8988T (cell line): ENCODE data around the gene SNRK.

ENCODE experiments used
- DNase-seq: peaks from one replicate; pipeline ENCODE4 v3.0.0; 2011

SNRK gene

DNA sequence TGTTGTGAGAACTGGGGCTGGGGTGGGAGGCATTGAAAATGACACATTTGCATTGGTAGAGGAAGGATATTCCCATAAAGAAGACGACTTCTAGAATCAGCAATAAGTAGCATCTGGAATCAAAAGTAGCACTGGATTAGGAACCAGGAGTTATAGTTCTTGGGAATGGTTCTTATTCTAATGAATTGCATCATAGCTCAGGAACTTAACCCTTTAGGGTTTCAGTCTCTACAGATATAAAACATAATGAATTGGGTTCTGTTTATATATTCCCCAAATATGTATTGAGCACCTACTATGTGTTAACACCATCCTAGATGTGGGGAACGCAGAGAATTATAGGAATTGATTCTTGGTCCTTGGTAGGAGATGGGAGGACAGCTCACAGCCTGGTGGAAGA, 16.3 kb upstream of the SNRK start:
- no peak for DNase-seq

DNA sequence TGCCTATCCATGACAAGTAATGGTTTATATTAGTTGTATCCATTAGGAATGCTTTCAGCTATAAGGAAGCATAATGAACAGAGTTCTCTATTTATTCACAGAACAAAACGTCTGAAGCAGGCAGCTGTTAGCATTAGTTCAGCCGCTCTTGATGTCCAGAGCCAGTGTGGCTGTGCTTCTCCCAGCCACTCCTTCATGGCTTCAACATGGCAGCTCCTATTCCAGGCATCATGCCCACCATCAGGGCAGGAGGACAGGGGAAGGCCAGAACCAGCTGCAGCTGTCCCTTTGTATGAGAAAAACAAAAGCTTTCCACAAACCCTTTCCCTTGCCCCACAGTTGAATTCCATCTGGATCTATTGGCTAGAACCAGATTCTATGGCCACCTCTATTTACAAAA, 12.9 kb upstream of the SNRK start:
- no peak for DNase-seq

DNA sequence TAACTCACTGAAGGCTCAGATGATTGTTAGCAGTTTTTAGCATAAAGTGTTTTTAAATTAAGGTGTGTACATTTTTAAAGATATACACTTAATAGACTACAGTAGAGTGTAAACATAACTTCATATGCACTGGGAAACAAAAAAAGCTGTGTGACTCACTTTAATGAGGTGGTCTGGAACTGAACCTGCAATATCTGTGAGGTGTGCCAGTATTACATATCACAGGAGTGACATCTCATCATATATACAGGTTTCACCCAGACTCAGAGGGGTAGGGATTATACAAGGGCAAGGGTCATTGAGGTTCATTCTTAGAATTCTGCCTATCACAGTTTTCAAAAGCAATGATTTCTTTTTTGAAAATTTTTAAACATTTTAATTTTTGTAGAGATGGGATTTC, 7.3 kb upstream of the SNRK start:
- no peak for DNase-seq

DNA sequence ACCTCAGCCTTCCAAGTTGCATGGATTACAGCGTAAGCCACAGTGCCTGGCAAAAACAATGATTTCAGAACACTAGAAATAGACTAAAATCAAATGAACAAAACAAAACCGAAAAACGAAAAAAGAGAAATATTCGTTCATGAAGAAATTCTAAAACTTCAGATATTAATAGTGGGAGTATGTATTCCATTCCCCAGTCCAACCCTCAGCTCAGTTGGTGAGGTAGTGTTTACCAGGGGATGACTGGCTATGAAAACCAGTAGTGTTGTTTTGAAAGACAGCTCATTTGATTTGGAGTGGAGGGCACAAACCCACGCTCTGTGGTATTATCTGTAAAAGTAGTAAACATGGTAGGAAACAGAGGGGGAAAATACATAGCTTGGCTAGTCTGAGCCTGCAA, 6.8 kb upstream of the SNRK start:
- DNase-seq = no peak

DNA sequence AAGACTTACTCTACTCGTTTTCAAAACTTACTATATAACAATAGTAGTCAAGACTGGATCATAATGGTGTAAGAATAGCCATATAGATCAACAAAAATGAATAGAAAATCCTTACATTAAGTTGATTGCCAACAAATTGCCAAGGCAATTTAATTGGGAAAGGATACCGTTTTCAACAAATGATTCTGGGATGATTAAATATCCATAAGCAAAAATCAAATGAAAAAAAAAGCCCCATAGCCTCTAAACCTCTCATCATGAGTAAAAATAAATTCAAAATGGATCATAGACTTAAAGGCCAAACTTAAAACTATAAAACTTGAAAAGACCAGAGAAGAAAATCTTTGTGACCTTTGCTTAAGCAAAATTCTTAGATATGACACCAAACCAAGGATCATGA, 5.3 kb upstream of the SNRK start:
- DNase-seq = no peak

DNA sequence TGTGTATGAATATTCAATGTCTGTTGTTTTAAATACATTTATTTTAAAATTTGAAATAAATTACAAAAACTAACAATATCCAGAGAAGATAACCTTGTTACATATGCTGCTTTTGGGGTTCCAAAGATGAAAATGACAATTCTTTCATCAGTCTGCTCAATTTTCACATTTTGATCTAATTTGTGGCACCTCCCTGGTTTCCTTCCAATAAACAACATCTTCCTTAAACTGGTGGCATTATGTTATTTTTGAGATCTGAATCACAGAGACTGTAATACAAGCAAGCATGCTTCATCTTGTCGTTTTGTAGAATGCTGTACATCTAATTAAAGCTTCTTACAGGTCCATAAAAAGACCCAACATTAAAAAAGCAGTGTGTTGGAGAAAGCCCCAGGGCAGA, 2.2 kb upstream of the SNRK start:
- DNase-seq = no peak

DNA sequence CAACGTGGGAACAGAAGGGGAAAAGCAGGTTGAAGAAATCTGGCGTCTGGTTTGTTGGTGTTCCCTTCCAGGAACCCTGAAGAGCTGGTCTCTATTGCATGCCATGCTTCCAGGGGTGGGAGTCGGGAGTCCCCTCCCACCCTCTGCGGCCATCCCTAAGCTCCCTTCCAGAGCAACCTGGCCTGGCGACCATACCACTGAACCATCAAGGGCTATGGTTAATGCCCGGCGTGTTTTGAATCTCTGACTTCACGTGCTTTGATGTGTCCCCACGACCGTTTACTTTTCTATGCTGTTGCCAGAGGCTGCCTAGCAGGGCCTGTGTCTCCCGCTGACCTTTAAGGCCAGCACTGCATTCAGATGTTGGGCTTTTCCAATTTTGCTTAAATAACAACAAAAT, 696 bp upstream of the SNRK start:
- DNase-seq = no peak

DNA sequence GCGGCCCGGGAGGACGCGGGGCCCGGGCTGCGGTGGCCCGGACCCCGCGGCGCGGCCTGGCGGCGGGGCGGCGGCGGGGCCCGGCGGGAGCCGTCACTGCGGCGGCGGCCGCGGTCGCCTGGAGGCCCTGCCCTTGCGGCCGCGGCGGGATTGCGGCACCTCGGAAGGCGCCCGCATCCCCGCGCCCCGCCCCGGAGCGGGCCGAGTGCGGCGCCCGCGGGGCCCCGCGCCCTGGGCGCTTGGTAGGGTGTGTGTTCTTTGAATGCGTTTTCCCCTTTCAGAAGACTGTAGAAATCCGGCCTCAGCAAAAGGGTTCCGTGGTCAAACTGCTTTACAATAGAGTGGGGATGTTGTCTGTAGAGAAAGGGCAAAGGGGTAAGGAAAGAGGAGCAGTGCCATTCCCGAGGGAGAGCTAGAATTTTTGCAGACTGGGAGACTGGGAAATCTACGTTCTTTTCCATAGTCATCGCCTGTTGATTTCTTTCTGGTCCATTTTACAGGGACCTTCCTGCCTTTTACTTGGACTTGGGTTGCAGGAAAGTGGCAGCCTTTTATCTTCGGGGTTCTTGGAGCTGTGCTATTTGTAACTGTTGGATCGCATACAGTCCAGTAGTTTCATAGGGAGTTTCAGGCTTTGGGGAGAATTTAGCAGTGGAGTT, 630 bp downstream of the SNRK start:
- no peak for DNase-seq

DNA sequence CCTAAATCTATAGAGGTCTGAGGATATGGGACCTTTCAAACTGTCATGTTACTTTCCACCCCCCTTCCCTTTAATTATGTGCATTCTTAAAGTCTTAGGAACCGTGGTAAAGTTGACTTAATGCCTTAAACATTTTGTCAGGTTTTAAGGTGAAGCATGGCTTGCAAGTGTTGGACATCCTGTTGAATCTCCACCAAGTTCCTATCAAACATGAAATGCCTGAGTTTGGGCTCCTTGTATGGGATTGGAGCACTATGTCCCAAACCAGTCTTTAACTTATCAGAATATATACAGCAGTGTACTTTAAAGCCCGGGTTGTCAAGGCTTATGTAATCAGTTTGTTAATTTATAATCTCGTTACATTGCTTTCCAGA, 1.1 kb downstream of the SNRK start:
- no peak for DNase-seq

DNA sequence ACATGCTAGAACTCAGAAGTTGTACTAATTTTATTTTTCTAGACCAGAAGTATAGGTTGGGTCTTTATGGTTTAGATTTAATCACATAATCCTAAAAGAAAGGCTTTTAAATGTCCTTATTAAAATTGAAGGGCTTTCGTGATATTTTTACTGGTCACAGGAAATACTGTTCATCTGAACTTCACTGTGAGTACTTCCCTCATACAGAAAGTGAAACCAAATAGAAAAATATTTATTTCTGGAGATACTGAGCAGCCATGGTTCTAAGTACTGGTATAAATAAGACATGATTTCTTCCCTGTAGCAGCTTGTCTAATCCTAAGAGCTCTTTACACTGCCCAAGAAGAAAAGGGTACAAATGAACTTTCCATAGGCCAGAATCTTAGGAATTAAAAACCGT, 2.0 kb downstream of the SNRK start:
- no peak for DNase-seq

DNA sequence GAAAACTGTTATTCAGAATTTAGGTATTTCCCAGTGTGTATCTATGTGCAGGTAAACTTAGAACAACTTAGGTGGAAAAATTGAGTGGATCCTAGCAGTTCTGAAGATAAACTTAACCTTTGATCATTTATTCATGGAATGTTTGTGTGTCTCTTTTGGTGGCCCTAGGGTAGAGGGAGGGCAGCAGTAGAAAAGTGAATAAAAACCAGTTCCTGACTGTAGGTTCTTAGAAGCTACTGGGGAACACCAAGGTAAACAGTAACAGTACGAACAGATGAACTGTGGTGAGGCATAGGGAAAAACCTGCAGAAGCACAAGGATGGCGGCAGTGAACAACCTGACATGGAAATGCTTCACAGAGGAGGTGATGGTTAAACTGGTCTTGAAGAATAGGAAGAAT, 2.5 kb downstream of the SNRK start:
- DNase-seq = no peak

DNA sequence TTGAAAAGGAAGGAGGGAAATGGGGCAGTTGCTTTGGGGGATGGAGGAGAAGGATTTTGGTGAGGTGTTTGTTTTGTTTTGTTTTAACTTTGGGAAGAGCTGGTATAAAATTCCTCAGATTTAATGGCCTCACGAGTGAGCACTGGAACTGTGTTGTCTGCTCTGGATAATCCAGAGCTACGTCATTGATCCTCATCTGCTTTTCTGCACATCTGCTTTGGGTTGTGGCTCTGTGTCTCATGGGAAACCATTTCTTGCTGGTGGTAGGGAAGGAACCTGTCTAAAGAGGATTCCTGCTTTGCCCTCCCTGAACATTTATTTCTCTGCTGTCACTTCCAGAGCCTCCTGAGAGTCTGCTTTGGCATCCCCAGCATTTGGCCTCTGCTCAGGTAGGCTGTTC, 3.1 kb downstream of the SNRK start:
- DNase-seq = no peak

DNA sequence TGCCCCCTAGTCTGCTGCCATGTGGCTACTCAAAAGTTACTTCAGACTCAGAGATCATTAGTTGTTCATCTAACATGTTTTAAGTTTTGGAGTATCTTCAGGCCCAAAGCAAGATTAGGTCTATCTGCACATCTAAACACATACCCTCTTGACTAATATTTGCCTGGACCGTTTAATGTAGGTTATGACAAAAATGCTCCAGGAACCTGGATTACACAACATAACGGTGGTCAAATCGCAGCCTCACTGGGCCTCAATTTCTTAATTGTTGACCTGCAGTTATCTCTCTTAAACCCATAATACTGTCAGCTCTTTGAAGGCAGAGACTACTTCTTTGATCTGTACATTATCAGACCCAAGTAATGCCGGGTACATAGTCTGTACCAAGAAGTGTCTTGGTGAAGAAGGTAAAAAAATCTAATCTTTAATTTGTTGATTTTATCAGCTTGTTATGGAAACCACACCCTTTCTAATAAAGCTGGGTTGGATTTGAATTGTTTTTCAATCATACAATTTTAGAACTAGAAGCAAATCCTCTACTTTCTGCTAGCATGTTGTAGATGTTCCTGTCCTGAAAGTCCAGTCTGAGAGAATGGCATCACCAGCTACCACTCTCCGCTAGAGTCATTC, 3.6 kb downstream of the SNRK start:
- DNase-seq = no peak

DNA sequence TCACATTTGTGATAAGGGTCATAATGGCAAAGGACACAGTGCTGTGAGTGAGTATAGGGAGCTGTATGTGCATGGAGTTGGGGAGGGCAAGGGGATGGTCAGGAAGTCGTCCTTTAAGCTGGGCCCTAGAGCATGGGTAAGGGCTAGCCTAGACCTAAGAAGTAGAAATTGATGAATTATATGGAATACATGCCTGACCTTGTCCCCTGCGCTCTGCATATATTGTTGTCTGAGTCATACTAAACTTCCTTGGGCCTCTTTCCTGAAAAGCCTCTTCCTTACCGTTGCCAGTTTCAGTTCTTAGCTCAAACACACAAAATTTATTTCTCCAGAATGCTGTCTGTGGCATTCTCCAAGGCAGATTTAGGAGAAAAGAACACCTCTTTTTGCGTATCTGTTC, 4.6 kb downstream of the SNRK start:
- no peak for DNase-seq

DNA sequence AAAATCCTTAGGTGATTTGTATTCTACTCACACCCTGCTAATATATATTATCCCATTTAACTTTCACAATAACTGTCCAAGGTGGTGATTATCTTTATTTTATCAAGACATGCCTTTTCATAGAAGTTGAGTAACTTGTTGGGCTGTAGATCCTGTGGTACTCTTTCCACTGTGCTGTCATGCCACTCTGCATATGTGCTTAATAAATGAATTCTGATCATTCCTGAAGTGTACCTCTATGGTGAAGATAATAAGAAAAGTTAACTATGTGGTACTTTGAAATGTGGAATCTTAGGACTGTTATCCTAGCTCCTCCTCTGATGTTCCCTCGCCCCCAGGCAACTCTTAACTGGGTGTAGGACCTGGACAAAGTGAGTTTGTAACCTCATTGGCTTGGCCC, 5.2 kb downstream of the SNRK start:
- DNase-seq = no peak

DNA sequence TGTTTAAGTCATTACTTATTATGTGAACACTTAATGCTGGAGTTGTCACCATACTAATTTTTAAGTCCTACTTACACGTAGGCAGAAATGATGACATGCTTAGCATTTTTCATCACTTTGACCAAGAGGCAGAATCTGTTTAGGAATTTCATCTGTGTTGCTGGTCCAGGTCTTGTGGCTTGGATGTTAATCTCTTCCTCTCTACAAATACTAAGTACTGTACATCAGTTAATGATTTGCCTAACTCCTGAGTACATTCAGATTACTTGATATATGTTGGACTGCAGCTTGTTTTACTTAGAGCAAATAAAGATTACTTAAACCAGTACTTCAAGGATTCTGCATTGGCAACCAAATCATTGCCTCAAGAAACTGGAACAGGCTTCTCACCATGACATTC, 8.6 kb downstream of the SNRK start:
- no peak for DNase-seq

DNA sequence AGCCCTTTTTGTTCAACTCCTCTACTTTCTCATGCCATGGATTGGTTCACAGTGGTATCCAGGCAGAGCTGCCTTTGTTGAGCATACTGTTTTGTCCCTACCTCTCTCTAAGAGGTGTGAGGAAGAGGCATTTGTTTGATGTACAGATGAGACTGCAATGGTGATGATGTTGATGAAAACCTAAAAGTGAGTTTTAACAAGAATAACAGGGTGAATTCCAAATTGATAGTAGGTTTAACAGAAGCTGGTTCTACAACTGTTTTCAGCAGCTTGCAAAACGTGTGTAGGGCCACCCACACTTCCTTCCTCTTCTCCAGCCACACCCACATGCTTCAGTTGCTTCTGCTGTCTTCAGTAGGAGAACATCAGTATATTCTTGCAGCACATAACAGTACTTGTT, 10.2 kb downstream of the SNRK start:
- no peak for DNase-seq

DNA sequence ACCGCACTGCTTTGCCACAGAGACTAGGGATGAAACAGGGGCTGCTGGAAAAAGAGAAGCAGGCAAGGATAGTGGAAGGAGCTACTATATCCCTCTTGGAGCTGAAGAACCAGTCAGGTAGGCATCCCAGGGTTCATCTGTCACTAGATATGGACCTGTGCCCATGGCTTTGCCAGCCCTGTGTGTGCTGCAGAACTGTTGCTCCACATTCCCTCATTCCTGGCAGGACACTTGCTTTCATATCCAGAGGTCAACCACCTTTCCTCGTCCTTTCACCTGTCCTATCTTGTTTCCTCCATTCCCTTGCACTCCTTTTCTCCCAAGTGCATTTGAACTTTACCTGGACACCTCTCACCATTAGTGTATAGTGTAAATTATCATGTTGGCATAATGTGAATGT, 12.0 kb downstream of the SNRK start:
- no peak for DNase-seq

DNA sequence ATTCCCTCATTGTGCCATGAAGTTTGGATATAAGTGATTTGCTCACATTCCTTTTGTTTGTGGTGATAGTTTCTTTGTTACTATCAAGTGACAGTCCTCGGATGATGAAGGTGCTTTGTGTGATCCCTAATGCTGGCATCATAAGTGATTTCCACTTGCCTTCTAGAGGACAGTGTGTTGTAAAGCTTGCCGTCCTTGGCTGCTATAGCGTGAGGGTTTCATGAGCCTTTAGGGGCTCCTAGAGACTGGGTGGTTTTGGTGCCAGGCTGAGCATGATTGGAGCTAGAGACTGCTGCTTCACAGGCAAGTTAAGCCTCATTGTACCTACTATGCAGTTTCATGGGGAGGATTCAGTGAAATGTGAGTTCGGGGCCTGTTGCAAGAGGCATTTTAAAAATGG, 12.4 kb downstream of the SNRK start:
- DNase-seq = no peak

DNA sequence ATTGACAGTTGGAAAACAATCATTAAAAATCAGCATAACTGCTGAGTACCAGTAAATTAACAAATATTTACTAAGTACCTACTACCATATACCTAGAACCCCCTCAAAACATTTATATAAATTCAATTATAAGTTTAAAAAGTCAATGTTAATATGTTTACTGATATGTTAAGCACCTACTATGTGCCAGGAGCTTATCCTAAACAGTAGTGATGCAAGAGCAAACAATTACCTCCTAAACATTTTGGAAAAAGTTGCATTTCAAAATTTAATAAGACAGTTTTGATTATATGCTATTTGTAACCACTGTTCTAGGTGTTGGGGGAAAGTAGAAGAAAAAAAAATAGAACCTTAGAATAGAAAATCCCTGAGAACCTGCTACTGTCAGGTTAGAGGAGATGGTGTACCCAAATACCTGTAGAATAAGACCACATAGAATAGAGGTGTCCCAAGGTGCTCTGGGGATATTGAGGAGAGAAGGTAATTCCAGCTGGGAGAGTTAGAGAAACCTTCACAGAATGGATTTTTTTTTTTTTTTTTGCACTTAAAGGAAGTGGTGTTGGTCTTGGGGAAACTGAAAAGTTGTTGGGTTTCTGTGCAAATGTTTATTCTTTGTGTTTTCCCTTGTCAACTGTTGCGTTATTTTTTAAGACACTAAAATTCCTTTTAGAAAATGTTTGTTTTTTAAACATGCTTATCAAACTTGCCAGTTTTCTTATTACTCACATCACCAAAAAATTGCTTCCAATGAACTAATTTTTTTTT, 16.0 kb downstream of the SNRK start:
- DNase-seq = no peak

DNA sequence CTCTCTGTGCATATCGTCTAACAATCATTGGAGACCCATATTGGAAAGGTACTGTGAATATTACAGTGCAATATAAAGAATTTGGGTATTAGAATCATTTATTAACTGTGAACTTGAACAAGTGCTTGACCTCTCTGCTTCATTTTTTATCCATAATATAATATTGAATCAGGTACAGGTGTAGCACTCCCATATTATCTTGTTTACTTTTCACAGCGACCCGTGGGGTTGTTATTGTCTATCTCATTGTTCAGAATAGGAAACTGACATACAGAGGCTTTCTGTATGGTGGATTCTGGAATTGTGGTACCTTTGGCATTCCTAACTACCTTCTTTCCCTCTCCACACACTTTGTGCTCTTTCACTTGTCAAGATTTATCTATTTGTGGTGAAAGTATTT, 17.8 kb downstream of the SNRK start:
- no peak for DNase-seq

DNA sequence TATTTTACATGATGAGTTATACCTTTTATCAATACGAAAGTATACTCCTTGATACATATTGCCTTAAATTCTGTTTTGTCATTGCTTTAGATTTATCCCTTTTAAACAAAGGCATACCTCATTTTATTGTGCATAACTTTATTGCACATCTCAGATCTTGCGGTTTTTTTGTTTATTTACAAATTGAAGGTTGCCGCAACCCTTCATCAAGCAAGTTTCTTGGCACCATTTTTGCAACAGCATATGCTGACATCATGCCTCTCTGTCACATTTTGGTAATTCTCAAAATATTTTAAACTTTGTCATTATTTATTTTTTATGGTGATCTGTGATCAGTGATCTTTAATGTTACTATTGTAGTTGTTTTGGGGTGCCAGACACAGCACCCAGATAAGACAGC, 20.9 kb downstream of the SNRK start:
- DNase-seq = no peak

DNA sequence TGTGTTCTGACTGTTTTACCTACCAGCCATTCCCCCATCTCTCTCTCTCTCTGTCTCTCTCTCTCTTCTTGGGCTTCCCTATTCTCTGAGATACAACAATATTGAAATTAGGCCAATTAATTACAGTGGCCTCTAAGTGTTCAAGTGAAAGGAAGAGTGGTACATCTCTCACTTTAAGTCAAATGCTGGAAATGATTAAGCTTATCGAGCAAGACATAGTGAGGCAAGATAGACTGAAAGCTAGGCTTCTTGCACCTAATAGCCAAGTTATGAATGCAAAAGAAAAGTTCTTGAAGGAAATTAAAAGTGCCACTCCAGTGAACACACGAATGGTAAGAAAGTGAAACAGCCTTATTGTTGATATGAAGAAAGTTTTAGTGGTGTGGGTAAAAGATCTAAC, 21.3 kb downstream of the SNRK start:
- no peak for DNase-seq

DNA sequence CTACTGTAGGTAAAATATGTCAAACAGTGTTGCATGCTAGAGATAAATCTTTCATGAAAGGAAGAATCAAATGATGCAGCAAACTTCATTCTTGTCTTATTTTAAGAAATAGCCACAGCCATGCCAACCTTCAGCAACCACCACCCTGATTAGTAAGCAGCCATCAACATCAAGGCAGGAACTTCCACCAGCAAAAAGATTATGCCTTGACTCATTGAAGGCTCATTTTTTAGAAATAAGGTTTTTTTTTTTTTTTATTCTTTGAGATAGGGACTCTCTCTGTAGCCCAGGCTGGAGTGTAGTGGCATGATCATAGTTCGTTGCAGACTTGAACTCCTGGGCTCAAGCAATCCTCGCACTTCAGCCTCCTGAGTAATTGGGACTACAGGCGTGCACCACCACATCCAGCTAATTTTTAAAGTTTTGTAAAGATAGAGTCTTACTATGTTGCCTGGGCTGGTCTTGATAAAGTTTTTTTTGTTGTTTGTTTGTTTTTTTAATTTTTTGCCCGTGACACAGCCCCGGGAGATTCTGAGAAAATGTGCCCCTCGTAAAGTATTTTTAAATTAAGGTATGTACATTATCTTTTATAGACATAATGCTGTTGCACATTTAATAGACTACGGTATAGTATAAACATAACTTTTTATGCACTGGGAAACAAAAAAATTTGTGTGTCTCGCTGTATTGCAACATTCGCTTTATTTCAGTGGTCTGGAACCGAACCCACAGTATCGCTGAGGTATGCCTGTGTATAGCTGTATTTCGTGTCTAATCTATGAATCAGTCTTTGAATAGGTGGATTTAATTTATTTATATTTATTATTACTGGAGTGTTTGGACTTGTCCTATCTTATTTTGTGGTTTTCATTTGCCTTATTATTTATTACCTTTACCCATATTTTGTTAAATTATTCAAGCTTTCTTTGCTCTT, 23.3 kb downstream of the SNRK start:
- DNase-seq = no peak
